Measurements from ENCODE around the gene GRB2. TPM values are rescaled to one million over a fixed set of nuclear protein-coding genes. Genes with fewer than 3 reads are reported as not detected.
"Not testable (repeated sequence)": the region's sequence is repeated elsewhere in the genome, so short reads cannot be mapped to it uniquely, and the experiment has no call there.

Gene GRB2
- total and polyA plus RNA-seq, 3 experiments from 2014 or later = 158 to 189 (median 180) TPM

DNA sequence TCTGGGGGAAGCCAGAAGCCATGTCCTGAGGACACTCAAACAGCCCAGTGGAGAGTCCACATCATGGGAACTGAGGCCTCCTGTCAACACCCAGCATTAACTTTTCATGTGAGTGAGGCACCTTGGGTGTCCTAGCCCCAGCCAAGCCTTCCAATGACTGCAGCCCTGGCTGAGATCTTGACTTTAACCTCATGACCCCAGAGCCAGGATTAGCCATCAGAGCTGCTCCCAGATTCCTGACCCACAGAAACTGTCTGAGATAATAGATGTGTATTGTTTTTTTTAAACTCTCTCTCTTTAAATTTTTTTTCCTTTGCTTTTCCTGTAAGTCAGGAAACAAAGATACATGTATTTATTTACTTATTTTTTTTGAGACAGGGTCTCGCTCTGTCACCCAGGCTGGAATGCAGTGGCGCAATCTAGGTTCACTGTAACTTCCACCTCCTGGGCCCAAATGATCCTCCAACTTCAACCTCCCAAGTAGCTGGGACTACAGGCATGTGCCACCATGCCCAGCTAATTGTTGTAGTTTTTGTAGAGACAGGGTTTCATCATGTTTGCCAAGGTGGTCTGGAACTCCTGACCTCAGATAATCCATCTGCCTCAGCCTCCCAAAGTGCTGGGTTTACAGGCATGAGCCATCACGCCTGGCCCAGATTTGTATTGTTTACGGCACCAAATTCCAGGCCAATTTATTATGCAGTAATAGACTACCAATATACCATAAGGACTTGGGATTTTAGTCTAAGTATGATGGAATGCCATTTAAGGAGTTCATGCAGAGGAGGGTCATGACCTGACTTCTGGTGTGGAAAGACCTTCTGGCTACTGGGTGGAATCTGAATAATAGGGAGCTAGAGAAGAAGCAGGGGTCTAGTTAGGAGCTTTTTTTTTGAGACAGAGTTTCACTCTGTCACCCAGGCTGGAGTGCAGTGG is 37.0 kb upstream of the GRB2 start:
- H3K4me3 Mint-ChIP-seq = no peak overlapping the region
- Histone ChIP-seq H3K36me3 (ENCODE audit: insufficient read depth, low read length) (no peaks in the 10 kb centered on the region), H3K4me3 (ENCODE audit: low read length) (no peak overlapping the region), H3K27me3 (ENCODE audit: insufficient read depth, low read length, poor library complexity, severe bottlenecking) (no peaks in the 10 kb centered on the region), H3K9me3 (ENCODE audit: low read length) (no peaks in the 10 kb centered on the region), H3K27ac (ENCODE audit: low read depth, low read length) (no peak overlapping the region), H3K4me1 (ENCODE audit: insufficient read depth, low read length) (no peaks in the 10 kb centered on the region)
- no peaks in the 10 kb centered on the region for H3K36me3 Mint-ChIP-seq
- no peaks in the 10 kb centered on the region for H3K27me3 Mint-ChIP-seq
- no peak overlapping the region for H3K27ac Mint-ChIP-seq
- no peaks in the 10 kb centered on the region for H3K4me1 Mint-ChIP-seq
- no peaks in the 10 kb centered on the region for H3K9me3 Mint-ChIP-seq
- ChIA-PET POLR2A (no interaction called here), CTCF (no interaction called here)
- no peak for DNase-seq

DNA sequence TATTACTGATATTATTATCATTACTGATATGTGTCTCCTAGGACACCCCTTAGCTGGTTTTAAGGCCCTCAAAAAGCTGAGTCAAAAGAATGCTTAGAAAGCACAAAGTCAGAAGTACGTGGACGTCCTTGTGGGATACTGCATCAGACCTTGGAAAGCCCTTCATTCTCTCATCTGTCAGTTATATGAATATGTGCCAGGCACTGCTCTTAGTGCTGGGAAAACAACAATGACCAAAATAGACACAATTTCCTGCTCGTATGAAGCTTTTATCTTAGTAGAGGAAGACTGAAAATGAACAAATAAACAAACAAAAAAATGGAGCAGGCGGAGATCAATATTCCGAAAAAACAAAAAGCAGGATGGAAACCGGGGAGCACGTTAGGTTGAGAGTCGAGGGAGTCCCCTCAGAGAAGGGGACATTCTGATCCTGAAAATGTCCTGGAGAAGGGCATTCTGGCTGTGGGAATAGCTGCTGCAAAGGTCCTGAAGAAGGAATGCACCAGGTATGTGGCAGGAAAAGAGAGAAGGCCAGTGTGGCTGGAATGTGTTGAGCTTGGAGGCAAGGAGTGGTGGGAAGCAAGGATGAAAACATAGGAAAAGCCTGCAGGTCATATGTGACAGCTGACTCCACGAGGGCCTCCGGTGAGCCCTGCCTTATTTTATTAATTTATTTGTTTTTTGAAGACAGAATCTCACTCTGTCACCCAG is 35.4 kb upstream of the GRB2 start:
- Histone ChIP-seq H3K9me3 (ENCODE audit: low read length) (no peaks in the 10 kb centered on the region), H3K4me1 (ENCODE audit: insufficient read depth, low read length) (peaks cover 6% of the 10 kb centered on the region), H3K4me3 (ENCODE audit: low read length) (no peak overlapping the region), H3K27me3 (ENCODE audit: insufficient read depth, low read length, poor library complexity, severe bottlenecking) (no peaks in the 10 kb centered on the region), H3K27ac (ENCODE audit: low read depth, low read length) (no peak overlapping the region), H3K36me3 (ENCODE audit: insufficient read depth, low read length) (no peaks in the 10 kb centered on the region)
- DNase-seq = no peak
- Mint-ChIP-seq H3K27ac (peak overlapping the region in 1 of 8 donors; percentile 30), H3K36me3 (no peaks in the 10 kb centered on the region), H3K4me3 (no peak overlapping the region), H3K4me1 (peaks cover 4 to 9% (median 9%) of the 10 kb centered on the region in 3 donors), H3K9me3 (no peaks in the 10 kb centered on the region), H3K27me3 (no peaks in the 10 kb centered on the region)
- ChIA-PET POLR2A (no interaction called here), CTCF (no interaction called here)

DNA sequence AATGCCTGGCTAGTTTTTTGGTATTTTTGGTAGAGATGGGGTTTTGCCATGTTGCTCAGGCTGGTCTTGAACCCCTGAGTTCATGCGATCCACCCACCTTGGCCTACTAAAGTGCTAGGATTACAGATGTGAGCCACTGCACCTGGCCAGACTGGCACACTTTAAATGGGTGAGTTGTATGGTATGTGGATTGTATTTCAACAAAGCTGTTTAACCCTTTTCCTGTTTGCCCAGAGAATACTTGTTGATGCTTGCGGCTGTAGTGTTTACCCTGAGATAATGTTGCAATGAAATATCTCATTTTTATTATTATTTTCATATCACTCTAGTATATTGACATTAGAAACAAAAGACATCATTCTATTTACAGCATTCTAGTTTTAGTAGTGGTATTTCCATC is 33.8 kb upstream of the GRB2 start:
- CTCF ChIA-PET = no interaction called here

DNA sequence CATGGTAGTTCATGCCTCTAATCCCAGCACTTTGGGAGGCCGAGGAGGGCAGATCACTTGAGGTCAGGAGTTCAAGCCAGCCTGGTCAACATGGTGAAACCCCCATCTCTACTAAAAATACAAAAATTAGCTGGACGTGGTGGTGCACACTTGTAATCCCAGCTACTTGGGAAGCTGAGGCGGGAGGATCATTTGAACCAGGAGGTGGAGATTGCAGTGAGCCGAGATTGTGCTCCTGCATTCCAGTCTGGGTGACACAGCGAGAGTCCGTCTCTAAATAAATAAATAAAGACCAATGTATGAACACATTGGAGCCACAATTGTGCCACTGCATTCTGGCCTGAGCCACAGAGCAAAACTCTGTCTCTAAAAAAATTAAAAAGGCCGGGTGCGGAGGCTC is 31.9 kb upstream of the GRB2 start:
- H3K4me3 Mint-ChIP-seq; H3K27ac ChIP-seq (ENCODE audit: low read depth, low read length); H3K9me3 Mint-ChIP-seq; H3K27me3 ChIP-seq (ENCODE audit: insufficient read depth, low read length, poor library complexity, severe bottlenecking); H3K36me3 ChIP-seq (ENCODE audit: insufficient read depth, low read length); H3K27me3 Mint-ChIP-seq; DNase-seq; H3K9me3 ChIP-seq (ENCODE audit: low read length); POLR2A ChIA-PET; H3K4me3 ChIP-seq (ENCODE audit: low read length); H3K36me3 Mint-ChIP-seq: not testable (repeated sequence)
- CTCF ChIA-PET = interaction anchor here (1.4 kb wide), 1 partner anchor 196 kb away, joined by 3 read pairs; the partner anchor contains the start of gene SMIM5
- peak overlapping the region in 1 of 8 donors; percentile 73 for H3K27ac Mint-ChIP-seq
- H3K4me1 ChIP-seq (ENCODE audit: insufficient read depth, low read length) = peaks cover 16% of the 10 kb centered on the region
- peaks cover 11 to 29% (median 18%) of the 10 kb centered on the region in 3 donors for H3K4me1 Mint-ChIP-seq

More for the DNA sequence above, 33.8 kb upstream of the GRB2 start:
- no peak for DNase-seq
- Histone ChIP-seq H3K9me3 (ENCODE audit: low read length) (no peaks in the 10 kb centered on the region), H3K4me1 (ENCODE audit: insufficient read depth, low read length) (peaks cover 16% of the 10 kb centered on the region), H3K27ac (ENCODE audit: low read depth, low read length) (no peak overlapping the region), H3K4me3 (ENCODE audit: low read length) (no peak overlapping the region), H3K36me3 (ENCODE audit: insufficient read depth, low read length) (no peaks in the 10 kb centered on the region), H3K27me3 (ENCODE audit: insufficient read depth, low read length, poor library complexity, severe bottlenecking) (no peaks in the 10 kb centered on the region)
- Mint-ChIP-seq H3K36me3 (no peaks in the 10 kb centered on the region), H3K27ac (peak overlapping the region in 1 of 8 donors; percentile 26), H3K4me1 (peaks cover 11 to 23% (median 18%) of the 10 kb centered on the region in 3 donors), H3K27me3 (no peaks in the 10 kb centered on the region), H3K9me3 (no peaks in the 10 kb centered on the region), H3K4me3 (no peak overlapping the region)
- POLR2A ChIA-PET = no interaction called here

DNA sequence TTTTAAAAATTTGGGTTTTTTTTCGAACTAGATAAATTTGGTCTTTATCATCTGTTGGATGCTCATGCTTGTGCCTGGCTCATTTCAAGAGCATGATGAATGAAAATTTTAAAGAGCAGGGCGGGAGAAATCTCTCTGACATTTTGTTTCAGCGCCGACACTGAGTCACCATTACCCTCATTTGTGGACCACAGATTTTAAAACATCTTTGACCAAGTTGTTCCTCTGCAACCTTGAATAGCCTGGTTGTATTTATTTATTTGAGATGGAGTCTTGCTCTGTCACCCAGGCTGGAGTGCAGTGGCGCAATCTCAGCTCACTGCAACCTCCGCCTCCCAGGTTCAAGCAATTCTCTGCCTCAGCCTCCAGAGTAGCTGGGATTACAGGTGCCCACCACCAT is 29.0 kb upstream of the GRB2 start:
- ChIA-PET POLR2A (interaction anchor here (0.5 kb wide), 1 partner anchor 166 kb away, joined by 3 read pairs; no protein-coding TSS in a partner anchor), CTCF (interaction anchor here (1.2 kb wide), 1 partner anchor 199 kb away, joined by 3 read pairs; the partner anchor contains the start of gene SMIM5)
- H3K9me3 ChIP-seq (ENCODE audit: low read length); H3K36me3 Mint-ChIP-seq; H3K4me3 Mint-ChIP-seq; H3K27me3 ChIP-seq (ENCODE audit: insufficient read depth, low read length, poor library complexity, severe bottlenecking); H3K27ac ChIP-seq (ENCODE audit: low read depth, low read length); DNase-seq; H3K9me3 Mint-ChIP-seq; H3K27ac Mint-ChIP-seq; H3K36me3 ChIP-seq (ENCODE audit: insufficient read depth, low read length); H3K4me3 ChIP-seq (ENCODE audit: low read length): not testable (repeated sequence)
- Mint-ChIP-seq H3K27me3 (peaks cover 1 to 13% of the 10 kb centered on the region in 2 donors), H3K4me1 (peaks cover 11 to 29% (median 18%) of the 10 kb centered on the region in 3 donors)
- peaks cover 16% of the 10 kb centered on the region for H3K4me1 ChIP-seq (ENCODE audit: insufficient read depth, low read length)

DNA sequence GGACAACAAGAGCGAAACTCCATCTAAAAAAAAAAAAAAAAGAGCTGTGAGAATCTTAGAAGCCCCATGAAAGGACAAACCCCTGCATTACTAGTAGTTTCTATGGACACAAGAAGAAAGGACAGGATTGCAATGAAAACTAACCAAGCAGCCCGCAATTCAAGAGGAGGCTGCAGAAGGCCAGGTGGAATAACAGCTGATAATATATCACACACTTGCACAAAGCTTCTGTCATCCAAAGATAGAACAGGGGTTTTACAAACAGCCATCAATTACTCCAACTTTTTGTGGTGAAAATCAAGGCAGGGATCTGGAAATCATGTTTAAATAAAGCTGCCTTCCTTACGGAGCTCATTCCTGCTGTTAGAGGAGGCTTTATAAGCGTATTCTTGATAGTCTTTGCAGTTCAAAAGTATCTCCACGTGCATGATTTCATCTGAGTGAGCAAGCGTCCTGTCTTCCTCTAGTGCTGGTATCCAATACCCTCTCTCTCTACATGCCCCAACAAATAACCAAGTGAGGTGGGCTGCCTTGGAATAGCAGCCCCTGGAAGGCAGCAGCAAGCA is 27.8 kb upstream of the GRB2 start:
- H3K36me3 ChIP-seq (ENCODE audit: insufficient read depth, low read length) = no peaks in the 10 kb centered on the region
- CTCF ChIA-PET = interaction anchor here (0.6 to 1.2 kb wide), 4 partner anchors 99 to 299 kb away, joined by 3 read pairs; partner anchors contain the start of gene SMIM5
- Mint-ChIP-seq H3K4me3 (no peak overlapping the region), H3K27ac (peak overlapping the region in 2 of 8 donors; percentile 5 to 38), H3K36me3 (peaks cover 0 to 2% (median 0%) of the 10 kb centered on the region in 3 donors), H3K27me3 (peaks cover 1 to 14% of the 10 kb centered on the region in 2 donors), H3K4me1 (peaks cover 11 to 29% (median 18%) of the 10 kb centered on the region in 3 donors), H3K9me3 (no peaks in the 10 kb centered on the region)
- H3K27me3 ChIP-seq (ENCODE audit: insufficient read depth, low read length, poor library complexity, severe bottlenecking) = no peaks in the 10 kb centered on the region
- no peak overlapping the region for H3K27ac ChIP-seq (ENCODE audit: low read depth, low read length)
- H3K9me3 ChIP-seq (ENCODE audit: low read length) = no peaks in the 10 kb centered on the region
- peaks cover 16% of the 10 kb centered on the region for H3K4me1 ChIP-seq (ENCODE audit: insufficient read depth, low read length)
- POLR2A ChIA-PET = interaction anchor here (0.6 kb wide), 1 partner anchor 453 kb away, joined by 8 read pairs; no protein-coding TSS in a partner anchor
- no peak overlapping the region for H3K4me3 ChIP-seq (ENCODE audit: low read length)
- DNase-seq = no peak

DNA sequence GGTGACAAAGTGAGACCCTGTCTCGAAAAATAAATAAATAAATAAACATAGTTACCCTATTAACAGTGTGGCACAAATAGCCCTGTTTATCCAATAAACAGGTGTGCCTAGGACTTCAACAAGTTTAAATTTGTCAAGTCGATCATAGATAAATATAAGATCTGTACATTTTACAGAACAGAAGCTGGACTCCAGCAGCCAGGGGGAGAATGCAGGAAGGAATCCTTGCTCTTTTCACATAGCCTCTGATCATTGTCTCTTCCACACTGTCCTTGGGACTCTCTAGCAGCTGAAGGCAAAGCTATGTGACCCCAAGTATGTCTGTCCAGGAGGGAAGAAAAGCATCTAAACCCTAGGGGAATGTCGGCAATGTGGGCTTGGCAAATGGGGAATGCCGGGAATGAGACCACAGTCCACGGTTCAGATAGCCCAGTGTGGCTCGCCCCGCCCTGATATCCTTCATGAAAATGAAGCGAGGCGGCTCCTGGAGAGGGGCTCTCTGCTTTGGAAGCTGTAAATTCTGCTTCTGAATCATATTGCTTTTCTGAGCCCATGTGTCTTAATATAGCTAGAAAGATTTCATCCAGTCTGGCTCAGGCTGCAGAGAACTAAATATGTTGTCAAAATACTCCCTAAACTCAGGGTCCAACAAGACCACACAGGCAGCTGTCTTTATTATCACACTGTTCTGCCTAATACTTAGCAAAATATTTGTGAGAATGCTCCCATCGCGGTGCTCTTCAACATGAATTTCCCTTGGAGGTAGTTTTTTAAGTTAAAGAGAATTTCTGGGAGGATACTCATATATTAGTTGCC is 24.9 kb upstream of the GRB2 start:
- Histone ChIP-seq H3K27ac (ENCODE audit: low read depth, low read length) (no peak overlapping the region), H3K27me3 (ENCODE audit: insufficient read depth, low read length, poor library complexity, severe bottlenecking) (no peaks in the 10 kb centered on the region), H3K36me3 (ENCODE audit: insufficient read depth, low read length) (no peaks in the 10 kb centered on the region), H3K9me3 (ENCODE audit: low read length) (no peaks in the 10 kb centered on the region), H3K4me1 (ENCODE audit: insufficient read depth, low read length) (peaks cover 5% of the 10 kb centered on the region), H3K4me3 (ENCODE audit: low read length) (no peak overlapping the region)
- ChIA-PET CTCF (interaction anchor here (0.9 to 1.4 kb wide), 5 partner anchors 86 to 316 kb away, joined by 3 to 5 read pairs (median 3); partner anchors contain the start of gene TSEN54), POLR2A (no interaction called here)
- peaks cover 0 to 2% (median 0%) of the 10 kb centered on the region in 3 donors for H3K36me3 Mint-ChIP-seq
- no peak overlapping the region for H3K4me3 Mint-ChIP-seq
- peaks cover 1 to 19% of the 10 kb centered on the region in 2 donors for H3K27me3 Mint-ChIP-seq
- H3K4me1 Mint-ChIP-seq = peaks cover 12 to 25% (median 17%) of the 10 kb centered on the region in 3 donors
- no peaks in the 10 kb centered on the region for H3K9me3 Mint-ChIP-seq
- H3K27ac Mint-ChIP-seq = no peak overlapping the region
- no peak for DNase-seq

Data from CD8-positive, alpha-beta memory T cell (primary cell).